H1 (cell line): ENCODE measurements around the gene DPP10. TPM values are rescaled to one million over a fixed set of nuclear protein-coding genes. Genes with fewer than 3 reads are reported as not detected.

Source experiments
- CHD1 ChIP-seq: IDR thresholded peaks from 2 replicates; pipeline ENCODE4 v1.6.1; 2012; ENCODE audit warnings: low read depth, low read length, improper control_type of control experiment
- polyA plus RNA-seq, 7 experiments: library from polyadenylated mRNA; depleted of rRNA in 3 of 7; stranded (reverse) in 5 of 7; unstranded in 2 of 7; fragments of >200 nt in 5 of 7; fragments of 200-250 nt in 2 of 7; gene quantifications; 1 replicate in 5 of 7; 2 replicates in 1 of 7; 4 replicates in 1 of 7; pipeline versions ENCODE4 v1.2.1 to v1.2.3, GENCODE V29; 2011 to 2013; ENCODE audit warnings: missing spikeins in 2 of 7, mixed read lengths in 2 of 7
- total RNA-seq: library from RNA; stranded (reverse); fragmentation: NEBNext Ultra II Directional; extraction: Animal tissue kit (Norgen Biotek cat#: 25700); gene quantifications from 2 replicates; pipeline ENCODE4 v1.2.1, GENCODE V29; 2021
- TF ChIP-seq, protein P1 (sequence below): IDR thresholded peaks from 2 replicates; pipeline ENCODE4 v1.6.1; 2012; ENCODE audit warnings: low read length, inconsistent platforms

The DPP10 gene
- total and polyA plus RNA-seq, 2 of the 8 experiments (the other 6 are each of a cell fraction or from before 2014, with no cell fraction given), result 3.3 to 7.2 TPM

DNA sequence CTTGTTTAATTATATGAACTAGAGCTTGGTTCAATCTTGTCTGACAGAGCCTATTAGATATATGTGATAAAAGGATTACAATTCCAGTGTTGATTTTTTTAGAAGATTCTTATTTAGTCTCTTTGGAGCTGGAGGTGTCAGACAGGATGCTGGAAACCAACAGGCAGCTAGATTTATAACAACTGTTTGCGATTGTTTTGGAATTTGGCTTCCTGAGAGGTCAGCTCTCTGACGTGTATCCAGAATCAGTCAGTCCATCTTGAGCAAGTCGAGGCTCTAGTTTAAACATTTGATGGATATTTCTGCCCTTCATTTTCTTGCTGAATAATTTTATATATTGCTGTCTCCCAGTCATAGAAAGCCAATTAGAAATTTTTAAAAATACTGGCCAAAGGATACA, 1062.9 kb downstream of the DPP10 start (continued):
- TF ChIP-seq, protein P1, sequence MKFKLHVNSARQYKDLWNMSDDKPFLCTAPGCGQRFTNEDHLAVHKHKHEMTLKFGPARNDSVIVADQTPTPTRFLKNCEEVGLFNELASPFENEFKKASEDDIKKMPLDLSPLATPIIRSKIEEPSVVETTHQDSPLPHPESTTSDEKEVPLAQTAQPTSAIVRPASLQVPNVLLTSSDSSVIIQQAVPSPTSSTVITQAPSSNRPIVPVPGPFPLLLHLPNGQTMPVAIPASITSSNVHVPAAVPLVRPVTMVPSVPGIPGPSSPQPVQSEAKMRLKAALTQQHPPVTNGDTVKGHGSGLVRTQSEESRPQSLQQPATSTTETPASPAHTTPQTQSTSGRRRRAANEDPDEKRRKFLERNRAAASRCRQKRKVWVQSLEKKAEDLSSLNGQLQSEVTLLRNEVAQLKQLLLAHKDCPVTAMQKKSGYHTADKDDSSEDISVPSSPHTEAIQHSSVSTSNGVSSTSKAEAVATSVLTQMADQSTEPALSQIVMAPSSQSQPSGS, result no peak
- TF ChIP-seq CHD1, result no peak
